ENCODE data around the gene PPP1R16B. TPM values are rescaled to one million over a fixed set of nuclear protein-coding genes. Genes with fewer than 3 reads are reported as not detected.

PPP1R16B gene
- polyA plus RNA-seq, 2 of the 4 experiments (the other 2 are of a cell fraction) = 0.17 to 0.31 TPM

GRCh38 chr20:38818113-38819065 is 12.9 kb downstream of the PPP1R16B start:
- no peak overlapping the region for H3K4me2 ChIP-seq
- no peak for TF ChIP-seq ZFP36 (IDR thresholded peaks at IDR 0.05; ENCODE audit: borderline replicate concordance, partially characterized antibody)
- TF ChIP-seq SREBF2 (IDR thresholded peaks at IDR 0.05) = no peak
- no peak for TF ChIP-seq JUN (IDR thresholded peaks at IDR 0.05)
- no peak for TF ChIP-seq CTCF (IDR thresholded peaks at IDR 0.05)
- no peak for TF ChIP-seq HOXA7 (CRISPR knock-in tag; IDR thresholded peaks at IDR 0.05)
- no peak for TF ChIP-seq SMC3 (IDR thresholded peaks at IDR 0.05)
- TF ChIP-seq TP53 (CRISPR knock-in tag; IDR thresholded peaks at IDR 0.05) = no peak
- no peak for TF ChIP-seq NFE2L2 (conservative IDR thresholded peaks at IDR 0.05; ENCODE audit: low read length)
- no peak for TF ChIP-seq CEBPB (IDR thresholded peaks at IDR 0.05)
- no peak for TF ChIP-seq EHF (CRISPR knock-in tag; IDR thresholded peaks at IDR 0.05)
- TF ChIP-seq TFCP2L1 (CRISPR knock-in tag; IDR thresholded peaks at IDR 0.05) = no peak
- no peak for TF ChIP-seq ATOH8 (CRISPR knock-in tag; IDR thresholded peaks at IDR 0.05; ENCODE audit: low read depth)
- TF ChIP-seq NPAS2 (CRISPR knock-in tag; IDR thresholded peaks at IDR 0.05; ENCODE audit: borderline replicate concordance) = no peak
- no peak for TF ChIP-seq NR3C1 (IDR thresholded peaks at IDR 0.05)
- no peak for TF ChIP-seq PHF8 (IDR thresholded peaks at IDR 0.05; ENCODE audit: borderline replicate concordance, low read depth)
- no peak for TF ChIP-seq RNF2 (IDR thresholded peaks at IDR 0.05; ENCODE audit: borderline replicate concordance, low read depth)
- no peak for TF ChIP-seq FOSL2 (IDR thresholded peaks at IDR 0.05)
- no peak for TF ChIP-seq FOSL2 (CRISPR knock-in tag; IDR thresholded peaks at IDR 0.05)
- no peak for TF ChIP-seq POLR2A (IDR thresholded peaks at IDR 0.05; ENCODE audit: low read length)
- H3K4me3 ChIP-seq = no peak overlapping the region
- H3K27ac ChIP-seq = no peak overlapping the region
- POLR2A ChIA-PET = no interaction called here
- DNase-seq (ENCODE audit: low read depth in 1 of 2, low spot score in 1 of 2) = no peak
- FAIRE-seq = no peak
- CTCF ChIA-PET = interaction anchor here (1.1 kb wide), 1 partner anchor 28 kb away, joined by 3 read pairs; no protein-coding TSS in a partner anchor
- ATAC-seq = no peak
- WGBS (ENCODE audit: missing lambda C conversion rate) = 62% methylated on average over 9 of the region's 9 CpGs
- peaks cover 12% of the 10 kb centered on the region; the same call in 2 of the 3 replicates for H3K9me3 ChIP-seq
- H3K4me1 ChIP-seq = peaks cover 6% of the 10 kb centered on the region; the same call in 2 of the 3 replicates

- ChIA-PET POLR2A (interaction anchor here (1.2 kb wide), 1 partner anchor 136 kb away, joined by 4 read pairs; the partner anchor contains the start of gene DHX35), CTCF (no interaction called here)
- ATAC-seq (no peak), DNase-seq (ENCODE audit: low read depth in 1 of 2, low spot score in 1 of 2) (no peak), FAIRE-seq (no peak)
- H3K4me1 ChIP-seq = peaks cover 30% of the 10 kb centered on the region
- no peak for TF ChIP-seq POLR2AphosphoS2 (conservative IDR thresholded peaks at IDR 0.05; ENCODE audit: low read length)
- no peak for TF ChIP-seq HOXA7 (CRISPR knock-in tag; IDR thresholded peaks at IDR 0.05)
- no peak for TF ChIP-seq BCL3 (IDR thresholded peaks at IDR 0.05)
- TF ChIP-seq ZSCAN20 (CRISPR knock-in tag; IDR thresholded peaks at IDR 0.05) = no peak
- TF ChIP-seq EP300 (IDR thresholded peaks at IDR 0.05) = no peak
- no peak for TF ChIP-seq FOXS1 (CRISPR knock-in tag; IDR thresholded peaks at IDR 0.05)
- TF ChIP-seq ZFP36 (IDR thresholded peaks at IDR 0.05; ENCODE audit: borderline replicate concordance, partially characterized antibody) = no peak
- no peak for TF ChIP-seq ZNF302 (CRISPR knock-in tag; IDR thresholded peaks at IDR 0.05)
- no peak for TF ChIP-seq SREBF2 (IDR thresholded peaks at IDR 0.05)
- no peak for TF ChIP-seq CHD4 (IDR thresholded peaks at IDR 0.05; ENCODE audit: borderline replicate concordance)
- TF ChIP-seq FOSL2 (IDR thresholded peaks at IDR 0.05) = no peak
- TF ChIP-seq FOSL2 (CRISPR knock-in tag; IDR thresholded peaks at IDR 0.05) = no peak
- TF ChIP-seq MAZ (IDR thresholded peaks at IDR 0.05; ENCODE audit: borderline replicate concordance, low read depth, low read length) = no peak
- no peak for TF ChIP-seq PHF8 (IDR thresholded peaks at IDR 0.05; ENCODE audit: borderline replicate concordance, low read depth)
- no peak for TF ChIP-seq GATA3 (IDR thresholded peaks at IDR 0.05; ENCODE audit: borderline replicate concordance)
- TF ChIP-seq MAX (IDR thresholded peaks at IDR 0.05) = no peak
- no peak for TF ChIP-seq CTCF (IDR thresholded peaks at IDR 0.05)
- no peak for TF ChIP-seq JUNB (IDR thresholded peaks at IDR 0.05)
- TF ChIP-seq FOSB (CRISPR knock-in tag; IDR thresholded peaks at IDR 0.05) = no peak
- no peak for TF ChIP-seq ESRRA (IDR thresholded peaks at IDR 0.05; ENCODE audit: borderline replicate concordance, low read length)
- TF ChIP-seq HDAC2 (IDR thresholded peaks at IDR 0.05) = no peak
- peak overlapping the region; percentile 36 to 68; a peak in 4 of 6 replicates for H3K27ac ChIP-seq
- H3K4me3 ChIP-seq = no peak overlapping the region
- WGBS (ENCODE audit: missing lambda C conversion rate) = 100% methylated on average over 1 of the region's 1 CpG
- H3K4me2 ChIP-seq = peak overlapping the region; percentile 57
- peaks cover 12% of the 10 kb centered on the region; the same call in 2 of the 3 replicates for H3K9me3 ChIP-seq
Observed at GRCh38 chr20:38825571-38825900, 20.0 kb downstream of the PPP1R16B start.

Measured in A549 (cell line).